ENCODE results near the gene DDI1.

The DDI1 gene

DNA sequence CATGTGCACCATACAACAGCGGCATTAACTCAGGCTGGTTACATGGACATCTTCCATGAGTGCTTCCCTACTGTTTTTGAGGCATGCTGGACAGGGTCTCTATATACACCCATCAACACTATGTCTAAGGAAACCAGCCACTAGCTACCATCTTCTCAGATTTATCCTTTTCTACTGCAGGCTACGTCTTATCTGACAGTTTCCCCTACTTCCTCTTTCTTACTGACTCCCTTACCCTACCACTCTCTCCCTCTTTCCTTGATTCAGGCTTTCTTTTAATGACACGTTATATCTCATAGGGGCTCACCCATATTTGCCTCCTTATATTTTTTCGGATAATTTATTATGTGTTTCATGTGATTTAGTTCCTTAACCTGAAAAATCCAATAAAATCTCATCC is 41.8 kb downstream of the DDI1 start:
- no peak for DNase-seq (ENCODE audit: low spot score)

DNA sequence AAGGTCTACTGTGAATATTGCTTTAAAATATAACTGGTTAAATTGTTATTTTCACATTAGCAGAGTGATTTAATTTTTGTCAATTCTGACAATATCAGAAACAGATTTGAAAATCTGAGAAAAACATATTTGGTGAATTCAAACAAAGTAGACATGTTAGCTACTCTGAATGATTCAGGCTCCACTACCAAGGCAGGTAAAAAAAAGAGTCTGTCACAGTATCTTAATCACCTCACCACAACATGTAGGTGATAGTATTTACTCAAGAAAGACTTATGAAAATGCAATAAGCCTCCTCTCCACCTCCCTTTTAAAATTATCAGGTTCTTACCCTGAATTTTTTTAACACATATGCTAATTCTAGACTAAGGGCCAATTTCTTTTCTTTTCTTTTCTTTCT is 42.6 kb downstream of the DDI1 start:
- DNase-seq (ENCODE audit: low spot score), result no peak

DNA sequence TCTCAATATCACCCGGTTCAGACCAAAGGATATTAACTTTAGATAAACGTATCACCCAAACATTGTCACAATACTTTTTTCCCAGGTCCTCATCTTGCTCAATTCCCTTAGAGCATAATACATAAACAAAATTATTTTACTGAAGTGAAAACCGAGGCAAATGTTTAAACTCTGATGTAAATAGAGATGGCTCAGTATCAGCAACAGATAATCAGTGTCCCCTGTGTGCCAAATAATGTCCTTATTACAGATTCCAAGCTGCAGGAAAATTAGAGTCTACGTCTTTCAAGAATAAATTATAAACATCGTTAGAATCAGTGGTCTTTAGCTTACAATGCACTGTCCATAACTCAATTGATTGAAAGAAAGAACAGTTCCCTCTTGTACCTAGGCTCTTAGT is 50.2 kb downstream of the DDI1 start:
- no peak for DNase-seq (ENCODE audit: low spot score)
